ENCODE results near the gene DIDO1.

DIDO1 gene

DNA sequence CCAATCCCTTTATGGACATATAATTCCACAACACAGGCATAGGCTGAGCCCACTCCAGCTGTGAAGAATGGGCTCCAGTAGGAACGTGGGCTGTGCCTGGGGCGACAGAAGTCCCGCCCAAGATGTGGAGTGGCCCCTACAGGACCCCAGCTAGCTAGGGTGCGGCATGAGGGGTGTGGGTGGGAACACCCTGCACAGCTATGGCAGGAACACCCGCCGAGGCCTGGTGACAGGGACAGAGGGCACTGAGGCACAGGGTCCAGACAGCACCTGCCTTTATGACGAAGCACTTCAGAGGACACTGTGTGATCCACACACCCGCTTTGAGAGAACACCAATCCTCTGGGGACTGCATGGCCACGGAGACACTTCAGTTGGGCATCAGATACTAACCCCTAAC lies 36.4 kb downstream of the DIDO1 start:
- DNase-seq: no peak

DNA sequence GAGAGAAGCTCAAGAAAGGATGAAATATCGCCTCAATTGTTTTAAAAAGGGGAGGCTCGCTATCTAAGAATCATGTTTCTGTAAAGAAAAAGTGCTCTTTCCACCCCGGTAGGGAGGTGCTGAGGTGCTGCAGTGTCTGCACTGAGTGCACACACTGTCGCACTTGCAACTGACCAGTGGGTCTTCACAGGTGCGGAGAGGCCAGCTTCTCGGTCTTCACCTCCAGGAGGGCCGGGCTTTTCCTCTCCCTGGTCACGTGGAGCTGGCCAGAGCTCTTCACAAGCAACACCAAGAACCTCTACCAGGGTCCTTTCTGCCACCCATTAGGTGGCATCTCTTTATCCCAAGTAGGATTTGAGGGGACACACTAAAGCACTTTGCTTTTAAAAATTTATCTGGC lies 36.9 kb downstream of the DIDO1 start:
- DNase-seq: no peak

DNA sequence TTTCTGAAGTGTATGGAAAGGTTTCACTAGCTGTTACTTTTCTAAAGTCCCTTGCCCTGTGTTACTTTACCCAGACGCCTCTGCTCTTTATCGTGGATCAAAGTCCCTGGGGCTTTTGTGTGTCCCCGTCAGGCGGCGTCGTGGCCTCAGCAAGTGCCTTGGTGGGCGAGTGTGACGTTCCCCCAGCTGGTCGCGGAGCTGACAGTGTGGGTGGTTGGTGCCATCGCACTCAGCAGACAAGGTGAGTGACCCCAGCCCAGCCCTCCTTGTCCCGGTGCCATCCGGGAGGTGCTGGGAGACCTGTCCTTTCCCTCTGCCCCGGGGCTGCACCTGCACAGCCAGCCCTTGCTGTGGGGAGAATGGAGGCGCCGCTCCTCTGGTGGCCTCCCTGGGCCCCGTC lies 37.4 kb downstream of the DIDO1 start:
- no peak for DNase-seq

DNA sequence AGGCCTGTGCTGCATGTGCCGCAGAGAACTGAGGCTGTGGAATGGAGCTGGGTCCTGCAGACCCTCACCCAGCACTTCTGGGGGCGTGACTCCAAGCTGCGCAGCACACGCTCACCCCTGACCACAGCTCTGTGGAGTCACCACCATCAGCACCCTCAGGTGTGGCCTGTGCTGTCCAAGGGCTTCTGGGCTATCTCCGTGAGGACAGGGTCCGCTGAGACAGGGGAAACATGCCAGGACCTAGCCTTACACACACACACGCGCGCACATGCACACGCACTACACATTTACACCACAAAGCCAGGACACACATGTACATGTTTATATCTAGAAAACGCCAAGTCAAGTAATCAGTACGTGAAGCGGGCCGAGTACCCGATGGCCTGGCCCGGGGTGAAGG lies 37.9 kb downstream of the DIDO1 start:
- no peak for DNase-seq

DNA sequence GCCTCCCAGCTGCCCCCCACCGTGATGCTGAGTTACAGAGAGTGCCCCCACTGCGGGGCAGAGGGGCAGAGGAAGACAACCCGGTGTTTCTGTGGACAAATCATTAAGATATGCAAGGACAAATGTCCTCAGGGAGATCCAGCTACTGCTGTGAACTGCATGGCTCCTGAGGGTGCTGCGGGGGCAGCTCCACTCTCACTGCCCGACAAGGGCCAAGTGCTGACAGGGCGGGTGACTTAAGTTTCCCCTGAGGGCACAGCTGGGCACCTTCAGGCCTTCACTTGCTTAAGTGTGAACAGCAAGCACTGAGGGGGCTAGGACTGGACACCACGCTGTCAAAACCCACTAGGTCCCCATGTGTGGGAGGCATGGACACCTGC lies 38.5 kb downstream of the DIDO1 start:
- DNase-seq: peak; percentile 42

DNA sequence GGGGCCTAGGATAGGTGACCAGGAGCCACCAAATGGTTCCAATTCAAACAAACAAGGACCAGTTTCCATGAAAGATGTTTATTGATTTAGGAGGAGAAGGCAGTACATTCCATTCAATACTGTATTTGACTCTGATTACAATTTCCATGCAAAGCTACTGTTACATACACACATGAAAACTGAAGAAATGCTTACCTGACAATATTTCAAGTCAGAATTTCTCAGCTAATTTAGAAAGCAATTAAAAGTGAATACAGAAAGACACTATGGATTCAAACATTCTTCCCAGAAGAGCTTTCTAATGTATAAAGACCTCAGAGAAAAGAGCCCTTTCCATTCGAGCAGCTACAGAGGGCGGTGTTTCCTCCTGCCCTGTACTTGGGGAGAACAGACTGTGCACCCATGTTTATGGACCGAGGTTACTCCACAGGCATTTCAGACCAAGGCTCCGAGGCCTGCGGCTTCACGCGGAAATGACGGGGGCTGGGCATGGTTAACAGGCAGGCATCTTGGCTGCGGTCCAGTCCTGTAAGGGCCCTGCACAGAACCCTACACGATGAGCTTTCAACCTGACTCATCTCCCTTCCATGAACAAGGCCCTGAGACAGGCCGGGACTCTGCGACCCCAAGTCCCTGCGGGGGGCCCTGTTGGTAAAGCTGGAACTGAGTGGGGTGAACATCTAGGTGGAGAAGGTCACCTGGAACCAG lies 39.0 kb downstream of the DIDO1 start:
- peak; percentile 90 for DNase-seq

DNA sequence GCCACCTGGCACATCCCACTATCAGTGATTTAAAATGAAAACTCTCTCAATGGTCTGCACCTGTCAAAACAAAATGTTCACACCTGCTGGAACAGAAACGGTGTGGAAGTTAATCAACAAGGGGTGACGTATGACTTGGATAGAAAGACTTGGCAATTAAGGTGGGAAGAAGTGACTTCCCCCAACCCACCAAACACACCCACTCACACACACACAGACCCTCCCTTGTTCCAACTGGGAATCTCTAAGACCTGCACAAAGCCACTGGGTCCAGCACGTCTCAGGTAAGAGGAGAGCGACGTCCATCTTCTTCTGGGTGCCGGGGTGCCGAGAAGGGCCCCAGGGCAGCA lies 39.6 kb downstream of the DIDO1 start:
- no peak for DNase-seq

DNA sequence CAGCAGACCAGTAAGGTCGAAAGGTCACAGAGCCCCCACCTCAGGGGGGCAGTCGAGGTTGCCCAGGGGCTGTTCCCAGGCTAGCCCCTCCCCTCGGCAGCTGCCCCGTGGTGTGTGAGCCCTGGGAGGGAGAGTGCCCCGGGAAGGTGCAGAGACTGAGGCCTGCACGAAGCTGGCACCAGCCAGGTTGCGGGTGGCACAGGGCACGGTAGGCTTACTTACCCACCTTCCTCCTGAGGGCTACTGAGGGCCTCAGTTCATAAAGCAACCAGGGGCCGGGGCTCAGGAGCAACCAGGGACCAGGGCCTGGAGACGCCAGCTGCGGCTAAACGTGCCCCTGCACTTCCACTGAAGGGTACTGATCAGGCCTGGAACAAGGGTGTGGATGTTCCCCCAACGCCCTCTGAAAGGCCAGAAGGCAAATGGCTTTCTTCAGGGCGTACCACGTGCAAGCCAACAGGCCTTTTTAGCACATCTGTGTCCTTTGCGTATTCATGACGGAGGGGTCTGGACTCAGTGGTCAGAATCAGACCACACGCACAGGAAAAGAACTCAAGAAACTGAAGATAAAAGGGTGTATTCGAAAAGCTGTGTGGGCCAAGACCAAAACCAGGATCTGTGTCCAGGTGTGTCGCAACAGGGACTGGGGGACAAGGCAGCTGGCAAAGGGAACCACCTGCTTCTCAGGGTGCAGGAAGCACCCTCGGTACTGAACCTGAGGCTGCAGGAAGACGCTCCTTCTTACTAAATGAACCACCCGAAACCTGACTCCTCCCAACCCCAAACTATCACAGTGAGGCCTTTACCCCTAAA lies 40.2 kb downstream of the DIDO1 start:
- DNase-seq: peak; percentile 83

DNA sequence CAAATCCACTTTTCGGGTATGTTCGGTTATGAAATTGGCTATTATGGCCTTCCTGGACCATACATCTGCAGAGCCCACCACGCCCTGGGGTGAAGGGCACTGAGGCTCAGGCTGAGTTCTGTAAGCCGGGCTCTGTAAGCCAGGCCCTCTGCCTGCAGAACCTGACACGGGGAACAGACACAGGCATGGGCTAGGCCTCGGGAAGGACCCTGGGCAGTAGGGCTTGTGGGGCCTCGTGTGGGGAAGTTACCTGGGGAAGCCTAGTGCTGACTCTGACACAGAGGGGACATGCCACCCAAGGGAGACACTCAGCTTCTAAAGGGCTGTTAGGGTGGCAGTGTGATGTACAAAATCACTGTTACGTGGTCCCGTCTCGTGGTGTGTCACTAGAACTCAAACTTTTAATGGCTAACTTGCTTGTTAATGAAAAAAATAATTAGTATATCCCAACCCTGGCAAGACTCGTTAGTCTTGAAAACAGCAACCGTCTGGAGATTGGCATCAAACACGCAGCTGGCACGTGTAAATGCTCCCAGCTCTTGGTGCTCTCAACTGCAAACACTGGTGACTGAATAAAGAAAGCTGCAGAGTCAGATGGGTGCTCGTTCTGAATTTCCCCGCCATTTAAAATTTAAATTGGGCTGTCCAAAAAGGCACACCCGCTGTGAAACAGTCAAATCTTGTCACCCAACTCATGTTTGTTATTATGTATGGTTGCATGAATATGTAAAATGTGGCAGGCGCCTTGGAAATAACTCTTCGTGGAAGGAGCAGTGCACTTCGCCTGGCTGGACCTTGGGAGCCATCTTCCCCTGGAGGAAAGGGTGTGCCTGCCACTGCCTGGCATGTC lies 41.0 kb downstream of the DIDO1 start:
- DNase-seq: no peak

DNA sequence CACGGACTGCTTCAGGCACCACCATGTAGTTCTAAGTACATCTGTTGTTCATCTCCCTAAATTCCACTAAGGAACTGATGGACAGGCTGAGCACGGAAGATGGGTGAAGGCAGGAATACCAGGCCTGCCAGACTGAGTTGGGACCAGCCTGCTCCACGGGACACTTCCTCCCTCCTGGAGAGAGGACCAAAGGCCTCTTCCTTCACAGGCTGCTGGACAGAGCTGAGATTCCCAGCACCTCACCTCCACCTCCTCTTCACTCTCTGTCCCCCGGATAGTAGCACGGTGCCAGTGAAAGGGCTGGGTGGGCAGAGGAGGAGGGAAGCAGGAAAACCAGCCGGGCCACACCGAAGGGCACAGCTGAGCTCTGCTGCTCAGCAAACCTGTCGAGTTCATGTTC lies 41.7 kb downstream of the DIDO1 start:
- DNase-seq: no peak

DNA sequence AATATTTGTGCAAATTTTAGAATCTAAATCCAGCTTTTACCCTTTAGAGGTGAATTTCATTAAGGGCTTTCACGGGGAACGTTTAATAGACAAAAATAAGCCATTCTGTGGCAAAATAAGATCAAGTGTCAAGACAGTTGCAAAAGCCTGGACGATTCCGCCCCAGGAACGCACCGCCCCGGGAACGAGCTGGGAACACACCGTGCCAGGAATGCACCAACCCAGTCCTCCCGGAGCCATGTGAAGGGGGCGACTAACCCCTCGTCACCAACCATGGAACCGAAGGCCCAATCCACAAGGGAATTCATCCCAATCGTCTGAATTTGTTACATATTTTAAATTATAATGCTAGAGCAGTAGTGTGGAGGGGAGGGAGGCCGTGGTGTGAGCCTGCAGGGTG lies 43.9 kb downstream of the DIDO1 start:
- DNase-seq: no peak

DNA sequence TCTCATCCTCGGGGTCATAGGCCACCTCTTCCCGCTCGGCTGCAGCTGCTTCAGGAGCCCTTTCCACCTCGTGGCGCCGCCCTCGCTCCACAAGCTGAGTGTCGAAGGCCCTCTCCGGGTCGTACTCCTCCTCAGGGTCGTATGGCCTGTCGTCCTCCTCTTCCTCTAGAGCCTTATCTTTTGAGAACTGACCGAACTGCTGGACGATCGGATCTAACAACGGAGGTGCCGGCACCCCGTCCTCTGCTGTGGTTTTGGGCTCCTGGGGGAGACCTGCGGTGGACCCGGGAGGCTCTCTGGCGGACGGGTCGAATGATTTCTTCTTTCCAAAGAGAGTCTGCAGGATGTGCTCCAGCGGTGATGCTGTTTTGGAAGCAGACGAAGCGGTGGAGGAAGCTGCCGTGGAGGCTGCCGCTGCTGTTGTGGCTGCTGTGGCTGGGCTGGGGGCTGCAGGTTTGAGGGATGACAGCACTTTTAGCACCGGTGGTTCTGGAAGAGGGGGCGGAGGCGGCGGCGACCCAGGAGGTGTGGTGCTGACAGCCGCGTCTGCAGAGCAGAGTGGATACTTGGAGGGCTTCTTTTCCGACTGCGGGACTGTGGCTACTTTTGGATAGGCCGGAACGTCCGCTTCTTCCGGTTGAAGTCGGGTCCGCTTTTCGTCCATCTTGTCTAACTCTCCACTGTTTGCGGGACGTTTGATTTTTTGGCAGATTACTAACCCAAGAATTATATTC lies 44.5 kb downstream of the DIDO1 start:
- DNase-seq: no peak

DNA sequence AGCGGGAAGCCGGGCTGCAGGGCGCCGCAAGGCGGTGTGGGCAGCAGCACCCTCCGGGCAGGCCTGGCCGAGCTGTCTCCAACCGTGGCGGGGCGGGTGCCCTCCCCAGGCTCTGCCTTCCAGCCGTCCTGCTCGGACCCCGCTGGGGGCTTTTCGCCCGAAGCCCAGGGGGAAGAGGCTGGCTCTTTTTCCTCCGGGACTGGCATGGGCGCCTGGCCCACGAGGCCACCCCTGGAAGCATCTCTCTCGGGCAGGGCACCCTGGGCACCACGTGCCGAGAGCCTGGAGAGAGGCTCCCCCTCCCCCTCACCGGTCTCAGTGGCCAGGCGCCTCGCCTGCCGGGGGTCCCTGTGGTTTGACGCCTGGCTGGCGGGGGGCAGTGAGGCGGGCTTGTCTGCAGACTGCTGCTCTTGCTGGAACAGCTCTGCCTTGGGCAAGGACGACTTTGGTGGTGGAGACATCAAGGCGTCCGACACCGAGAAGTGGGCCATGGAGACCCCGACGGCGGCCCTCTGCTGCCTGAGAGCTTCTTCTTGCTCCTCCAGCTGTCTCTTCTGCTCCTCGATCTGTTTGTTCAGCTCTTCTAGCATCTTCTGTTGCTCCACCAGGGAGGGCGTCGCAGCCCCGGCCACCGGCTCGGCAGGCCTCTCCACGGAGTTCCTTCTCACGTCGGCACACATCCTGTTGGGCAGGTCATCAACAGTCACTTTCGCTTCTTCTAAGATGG lies 45.2 kb downstream of the DIDO1 start:
- DNase-seq: no peak

DNA sequence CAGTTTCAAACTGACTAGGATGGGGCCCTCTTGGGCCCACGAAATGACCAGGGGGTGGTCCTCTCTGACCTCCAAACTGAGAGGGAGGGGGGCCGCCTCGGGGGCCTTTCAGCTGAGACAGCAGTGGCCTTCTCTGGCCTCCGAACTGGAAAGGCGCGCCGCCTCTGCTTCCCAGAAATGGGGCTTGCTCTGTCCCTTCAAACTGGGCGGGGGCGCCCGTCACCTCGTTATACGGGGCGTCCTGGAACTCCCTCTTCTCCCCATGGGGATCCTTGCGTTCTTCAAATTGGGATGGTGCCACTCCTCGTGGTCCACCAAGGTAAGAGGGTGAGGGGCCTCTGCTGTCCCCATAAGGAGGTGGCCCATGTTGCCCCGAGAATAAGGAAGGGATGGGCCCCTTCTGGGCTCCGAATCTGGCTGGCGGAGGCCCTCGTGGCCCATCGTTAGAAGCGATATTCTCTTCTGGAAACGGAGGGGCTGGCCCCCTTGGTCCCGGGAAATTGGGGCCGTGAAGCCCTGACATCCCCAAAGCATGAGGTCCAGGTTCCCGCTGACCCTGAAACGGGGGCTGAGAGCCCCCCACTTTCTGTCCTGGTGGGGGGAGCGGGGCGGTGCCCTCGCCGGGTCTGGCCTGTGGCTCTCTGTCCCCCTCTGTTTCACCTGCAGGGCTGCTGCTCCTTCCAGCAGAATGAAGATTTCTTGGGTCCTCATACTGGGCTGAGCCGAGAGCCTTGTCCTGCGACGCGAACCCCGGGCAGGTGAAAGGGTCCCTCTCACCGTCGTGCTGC lies 46.0 kb downstream of the DIDO1 start:
- DNase-seq: no peak

DNA sequence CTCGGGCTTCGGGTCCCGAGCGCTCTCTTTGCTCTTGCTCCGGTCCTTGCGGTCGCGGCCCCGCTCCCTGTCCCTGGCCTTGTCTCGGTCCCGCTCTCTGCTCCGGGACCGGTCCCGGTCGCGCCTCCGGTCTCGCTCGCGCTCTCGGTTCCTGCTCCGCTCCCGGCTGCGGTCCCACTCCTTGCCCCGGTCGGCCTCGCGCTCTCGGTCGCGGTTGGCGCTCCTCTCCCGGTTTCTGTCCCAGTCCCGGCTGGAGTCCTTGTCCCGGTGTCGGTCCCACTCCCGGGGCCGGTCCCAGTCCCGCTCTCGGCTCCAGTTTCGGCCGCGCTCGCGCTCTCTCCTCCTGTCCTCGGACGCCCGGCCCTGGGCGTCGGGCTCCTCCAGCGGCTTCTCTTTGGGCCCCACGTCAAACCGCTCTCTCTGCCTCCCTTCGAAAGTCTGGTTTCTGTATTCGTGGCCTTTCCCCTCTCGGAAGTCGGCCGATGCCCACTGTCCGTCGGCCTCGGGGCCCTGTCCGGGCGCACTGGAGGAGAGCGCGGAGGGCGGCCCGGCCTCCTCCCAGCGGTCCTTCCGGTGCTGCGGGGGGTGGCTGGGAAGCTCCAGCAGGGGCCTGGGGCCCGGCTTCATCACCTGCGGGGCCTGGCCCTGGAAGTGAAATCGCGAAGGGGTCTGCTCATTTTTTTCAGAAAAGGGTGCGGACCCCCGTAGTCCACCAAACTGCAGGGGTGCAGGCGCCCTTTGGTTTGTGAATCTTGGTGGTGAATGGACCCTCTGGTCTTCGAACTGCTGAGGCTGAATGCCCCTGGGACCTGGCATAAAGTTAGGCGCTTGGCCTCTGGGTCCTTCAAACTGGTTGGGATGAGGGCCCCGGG lies 46.8 kb downstream of the DIDO1 start:
- DNase-seq: no peak

DNA sequence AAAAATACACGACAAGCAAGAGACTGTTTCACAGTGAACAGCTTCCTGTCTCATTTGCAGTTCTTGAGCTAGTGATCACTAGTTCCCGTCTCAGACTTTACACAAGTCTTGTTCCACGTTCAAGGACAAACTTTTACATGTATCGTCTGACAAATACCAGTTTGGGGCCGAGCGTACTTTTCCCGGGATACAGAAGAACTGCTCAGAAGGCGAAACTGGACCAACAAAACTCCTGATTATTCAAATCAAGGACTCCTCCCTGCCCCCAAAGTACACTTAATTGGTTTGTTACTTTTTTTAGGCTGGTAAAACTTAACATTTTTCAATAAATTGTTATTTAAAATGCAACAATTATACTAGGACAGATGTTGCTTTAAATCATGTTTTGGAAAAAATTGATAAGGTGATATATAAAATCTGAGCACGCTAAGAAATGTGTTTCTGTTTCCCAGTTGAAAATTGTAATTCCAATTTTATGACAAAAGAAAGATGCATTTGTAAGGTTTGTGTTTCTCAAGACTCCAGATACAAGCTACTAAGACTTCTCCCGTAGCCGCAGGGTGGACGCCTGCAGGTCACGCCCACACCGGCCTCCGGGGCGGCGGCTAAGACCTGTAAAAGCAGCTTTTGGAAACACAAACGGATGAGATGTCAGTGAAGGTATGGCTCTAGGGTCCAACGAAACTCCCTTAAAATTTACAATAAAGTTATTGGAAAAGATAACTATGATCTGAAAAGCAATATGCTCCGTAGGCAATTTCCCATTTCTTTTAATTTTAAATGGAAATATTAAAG lies 47.9 kb downstream of the DIDO1 start:
- no peak for DNase-seq

DNA sequence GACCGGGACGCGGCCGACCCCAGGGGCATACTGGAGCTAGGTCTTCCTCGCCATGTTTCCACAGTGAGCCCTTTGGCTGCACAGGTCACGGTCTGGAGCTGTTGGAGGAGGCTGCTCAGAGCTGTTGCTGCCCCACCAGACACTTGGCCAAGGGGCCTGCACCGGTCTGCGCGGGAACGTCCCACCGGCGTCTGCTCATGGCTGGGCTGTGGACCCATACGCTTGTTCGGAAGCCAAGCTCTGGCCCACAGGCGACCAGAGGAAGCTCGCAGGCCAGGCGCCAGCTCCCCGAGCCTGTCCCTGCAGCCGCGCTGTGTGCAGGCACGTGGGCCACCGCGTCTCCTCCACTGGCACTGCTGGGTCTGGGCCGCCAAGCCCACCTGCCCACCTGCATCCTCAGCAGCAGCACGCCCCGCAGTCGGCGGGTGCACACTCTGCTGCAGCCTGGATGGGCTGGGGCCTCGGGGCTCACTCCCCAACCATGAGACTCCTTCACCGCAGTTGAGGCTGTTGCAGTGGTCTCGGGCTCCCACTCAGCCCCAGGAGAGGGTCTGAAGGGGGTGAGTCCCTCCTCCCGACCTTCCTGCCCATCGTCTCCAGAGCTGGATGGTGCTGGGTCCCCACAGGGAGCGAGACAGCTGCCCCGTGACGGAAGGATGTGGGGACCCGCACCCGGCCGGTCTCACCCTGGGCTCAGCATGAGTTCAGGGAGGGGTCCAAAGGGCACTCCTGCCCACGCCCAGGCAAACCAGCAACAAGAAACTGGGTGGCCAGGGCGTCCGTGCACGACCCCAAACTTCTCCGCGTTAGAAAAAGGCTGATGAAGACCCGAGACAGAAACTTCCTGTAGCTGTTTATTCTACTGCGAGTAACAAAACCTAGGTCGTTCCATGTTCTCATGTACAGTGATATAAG lies 49.1 kb downstream of the DIDO1 start:
- DNase-seq: no peak

DNA sequence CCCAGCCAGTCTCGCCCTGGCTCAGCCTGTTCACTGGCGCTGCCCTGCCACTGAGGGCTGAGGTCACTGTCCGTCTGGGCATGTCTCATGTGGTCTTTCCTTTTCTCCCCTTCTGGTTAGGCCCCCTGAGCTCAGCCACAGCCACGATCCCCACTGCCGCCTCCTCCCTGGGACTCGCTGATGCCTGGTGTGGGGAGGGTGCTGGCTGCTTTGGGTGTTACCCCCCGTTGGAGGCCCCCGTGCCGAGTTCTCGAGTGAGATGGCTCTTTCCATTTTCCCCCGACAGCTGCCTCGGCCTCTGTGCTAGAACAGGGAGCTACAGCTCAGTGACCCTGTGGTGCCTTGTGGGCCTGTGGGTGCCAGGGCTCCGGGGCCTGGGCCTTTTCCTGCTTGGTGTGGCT lies 49.8 kb downstream of the DIDO1 start:
- DNase-seq: no peak
